Activated naive CD8-positive, alpha-beta T cell treated with anti-CD3 and anti-CD28 coated beads for 36 hours (primary cell): Measurements from ENCODE around the gene CES2. TPM values are rescaled to one million over a fixed set of nuclear protein-coding genes. Genes with fewer than 3 reads are reported as not detected.
"Not testable (repeated sequence)": the region's sequence is repeated elsewhere in the genome, so short reads cannot be mapped to it uniquely, and the experiment has no call there.

Experiments
- DNase-seq: peaks from one replicate; pipeline ENCODE4 v3.0.0; 2021
- H3K27ac Mint-ChIP-seq: one replicate; pipeline ENCODE4 v1.8.0; 2022; ENCODE audit warnings: mild to moderate bottlenecking, moderate library complexity, mixed read lengths
- H3K27me3 Mint-ChIP-seq: one replicate; pipeline ENCODE4 v1.8.0; 2022; ENCODE audit warnings: mild to moderate bottlenecking, mixed read lengths
- H3K36me3 Mint-ChIP-seq: one replicate; pipeline ENCODE4 v1.8.0; 2021; ENCODE audit warnings: mild to moderate bottlenecking, mixed read lengths
- H3K4me1 Mint-ChIP-seq: one replicate; pipeline ENCODE4 v1.8.0; 2021; ENCODE audit warnings: mixed read lengths
- H3K4me3 Mint-ChIP-seq: one replicate; pipeline ENCODE4 v1.8.0; 2022; ENCODE audit warnings: mild to moderate bottlenecking, moderate library complexity, mixed read lengths
- H3K9me3 Mint-ChIP-seq: one replicate; pipeline ENCODE4 v1.8.0; 2022; ENCODE audit warnings: mixed read lengths
- total RNA-seq, 2 experiments: library from RNA; stranded (reverse); gene quantifications; one replicate each; pipeline ENCODE4 v1.2.3, GENCODE V29; 2021

CES2 gene
- total RNA-seq, 2 experiments from 2014 or later = 23.3 to 24.9 TPM

DNA sequence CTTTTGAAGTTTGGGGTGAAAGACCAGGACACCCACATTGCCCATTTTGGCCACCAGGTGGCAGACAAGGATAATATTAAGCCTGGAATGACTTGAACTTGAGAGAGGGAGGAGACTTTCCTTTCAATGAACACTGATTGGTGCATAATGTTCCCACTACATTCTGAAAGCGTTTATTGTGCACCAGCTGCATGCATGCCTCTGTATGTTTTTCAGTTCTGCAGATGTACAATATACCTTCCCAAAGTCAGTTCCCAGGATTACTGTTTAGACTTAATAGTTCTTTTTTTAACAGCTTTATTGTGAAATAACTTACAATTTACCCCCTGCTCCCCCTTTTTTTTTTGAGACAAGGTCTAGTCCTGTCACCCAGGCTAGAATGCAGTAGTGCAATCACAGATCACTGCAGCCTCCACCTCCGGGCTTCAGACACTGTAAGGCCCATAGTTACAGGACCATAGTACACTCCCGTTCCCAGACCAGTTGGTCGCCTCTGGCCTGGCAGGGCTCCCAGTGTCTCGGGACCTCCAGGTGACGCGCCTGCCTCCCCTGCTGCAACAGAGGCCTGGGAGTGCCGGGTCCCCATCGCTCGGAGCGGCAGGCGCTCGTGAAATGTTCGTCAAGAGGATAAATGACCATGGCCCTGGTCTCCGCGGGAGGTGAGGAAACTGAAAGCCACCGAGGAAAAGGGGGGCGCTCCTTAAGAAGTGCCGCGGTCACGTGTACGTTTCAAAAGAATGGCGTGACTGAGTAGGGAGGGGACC, 12.2 kb downstream of the CES2 start:
- H3K9me3 Mint-ChIP-seq = no peaks in the 10 kb centered on the region
- H3K4me3 Mint-ChIP-seq = peak overlapping the region; percentile 83
- H3K27ac Mint-ChIP-seq = no peak overlapping the region
- H3K27me3 Mint-ChIP-seq = peaks cover 40% of the 10 kb centered on the region
- peaks cover 3% of the 10 kb centered on the region for H3K36me3 Mint-ChIP-seq
- H3K4me1 Mint-ChIP-seq = peaks cover 20% of the 10 kb centered on the region
- peak; percentile 81 for DNase-seq

DNA sequence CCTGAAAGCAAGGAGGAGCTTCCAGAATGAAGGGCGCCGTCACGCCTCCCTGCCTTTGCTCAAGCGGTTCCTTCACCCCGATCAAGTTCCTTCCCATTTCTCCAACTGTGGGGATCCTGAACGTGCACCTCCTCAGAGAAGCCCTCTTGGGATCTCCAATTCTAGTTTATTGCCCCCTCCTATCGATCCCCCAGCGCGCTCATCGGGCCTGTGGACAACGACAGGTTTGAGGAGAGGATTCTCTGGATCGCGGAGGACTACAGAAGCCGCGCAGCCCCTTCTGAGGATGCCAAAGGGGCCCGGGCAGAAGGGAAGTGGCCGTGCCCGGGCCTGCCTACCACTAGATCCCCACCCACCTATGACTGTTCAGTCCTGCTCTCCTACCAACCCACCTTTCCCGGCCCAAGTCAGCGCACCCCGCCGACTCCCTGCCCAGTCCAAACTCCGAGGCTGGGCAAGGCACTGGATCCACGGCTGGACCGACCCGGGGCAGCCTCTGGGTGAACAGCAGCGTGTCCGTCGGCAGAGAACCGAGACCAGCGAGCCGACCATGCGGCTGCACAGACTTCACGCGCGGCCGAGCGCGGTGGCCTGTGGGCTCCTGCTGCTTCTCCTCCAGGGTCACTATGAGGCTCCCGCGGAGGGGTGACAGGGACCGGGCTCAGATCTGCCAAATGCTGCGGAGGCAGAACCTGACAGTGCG, 13.0 kb downstream of the CES2 start:
- peaks cover 41% of the 10 kb centered on the region for H3K27me3 Mint-ChIP-seq
- DNase-seq = no peak

DNA sequence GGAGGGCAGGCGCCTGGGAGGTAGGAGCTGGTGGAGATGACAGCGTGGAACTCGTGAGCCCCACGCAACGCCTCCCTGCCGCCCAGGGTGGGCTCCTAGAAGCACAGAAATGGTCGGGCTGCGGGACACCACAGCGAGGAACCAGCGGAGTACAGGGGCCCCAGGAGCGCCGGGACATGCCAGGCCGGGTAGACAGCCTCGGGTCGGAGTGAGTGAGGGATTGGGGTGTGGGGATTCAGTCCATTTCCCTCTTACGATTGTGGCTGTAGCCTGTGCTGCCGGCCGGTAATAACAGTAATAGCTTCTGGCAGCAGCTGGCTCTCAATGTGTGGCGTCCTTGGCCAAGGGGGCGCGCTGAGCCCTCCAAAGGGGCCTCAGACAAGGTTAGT, 13.5 kb downstream of the CES2 start:
- no peaks in the 10 kb centered on the region for H3K9me3 Mint-ChIP-seq
- no peaks in the 10 kb centered on the region for H3K36me3 Mint-ChIP-seq
- H3K27ac Mint-ChIP-seq = no peak overlapping the region
- DNase-seq = no peak
- H3K4me3 Mint-ChIP-seq = peak overlapping the region; percentile 83
- H3K27me3 Mint-ChIP-seq = peaks cover 46% of the 10 kb centered on the region
- peaks cover 20% of the 10 kb centered on the region for H3K4me1 Mint-ChIP-seq

More for the DNA sequence above, 13.0 kb downstream of the CES2 start:
- Mint-ChIP-seq H3K4me3 (peak overlapping the region; percentile 83), H3K4me1 (peaks cover 20% of the 10 kb centered on the region), H3K27ac (no peak overlapping the region), H3K9me3 (no peaks in the 10 kb centered on the region), H3K36me3 (no peaks in the 10 kb centered on the region)

DNA sequence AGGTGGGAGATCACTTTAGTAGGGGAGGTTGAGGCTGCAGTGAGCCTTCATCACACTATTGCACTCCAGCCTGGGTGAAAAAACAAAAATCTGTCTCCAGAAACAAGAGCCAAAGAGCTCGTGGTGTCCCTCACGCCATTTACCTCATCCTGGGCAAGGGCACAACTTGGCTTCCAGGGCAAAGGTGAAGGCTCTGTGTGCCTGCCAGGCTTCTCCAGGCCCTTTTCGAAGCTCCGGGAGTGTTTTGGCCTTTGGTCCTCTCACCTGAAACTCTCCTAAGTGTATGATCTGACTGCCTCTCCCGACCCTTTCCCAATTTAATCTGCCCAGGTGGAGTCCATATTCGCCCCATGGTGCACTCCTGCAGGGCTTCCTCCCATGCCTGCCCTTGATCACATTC, 14.2 kb downstream of the CES2 start:
- Mint-ChIP-seq H3K4me3 (no peak overlapping the region), H3K4me1 (peaks cover 20% of the 10 kb centered on the region), H3K9me3 (no peaks in the 10 kb centered on the region), H3K36me3 (no peaks in the 10 kb centered on the region), H3K27ac (no peak overlapping the region), H3K27me3 (peaks cover 50% of the 10 kb centered on the region)
- no peak for DNase-seq

DNA sequence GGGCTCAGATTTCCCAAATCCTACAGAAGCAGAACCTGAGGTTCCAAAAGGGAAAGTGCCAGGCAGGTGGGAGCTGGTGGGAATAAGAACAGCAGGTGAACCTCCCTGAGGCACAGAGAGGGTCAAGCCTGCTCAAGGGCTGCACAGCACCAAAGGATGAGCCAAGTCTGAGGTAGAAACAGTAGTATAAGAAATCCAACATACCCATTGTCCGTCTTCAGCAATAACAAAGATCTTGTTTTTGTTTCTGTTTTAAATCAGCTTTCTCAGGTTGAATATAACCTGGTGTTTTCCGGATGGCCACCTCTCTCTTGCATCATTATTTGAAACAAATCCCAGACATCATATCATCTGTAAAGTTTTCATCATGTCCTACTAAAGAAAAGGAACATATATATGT, 15.1 kb downstream of the CES2 start:
- peaks cover 20% of the 10 kb centered on the region for H3K4me1 Mint-ChIP-seq
- no peak overlapping the region for H3K27ac Mint-ChIP-seq
- H3K36me3 Mint-ChIP-seq = no peaks in the 10 kb centered on the region
- no peak overlapping the region for H3K4me3 Mint-ChIP-seq
- H3K27me3 Mint-ChIP-seq = peaks cover 53% of the 10 kb centered on the region
- no peak for DNase-seq
- no peaks in the 10 kb centered on the region for H3K9me3 Mint-ChIP-seq

DNA sequence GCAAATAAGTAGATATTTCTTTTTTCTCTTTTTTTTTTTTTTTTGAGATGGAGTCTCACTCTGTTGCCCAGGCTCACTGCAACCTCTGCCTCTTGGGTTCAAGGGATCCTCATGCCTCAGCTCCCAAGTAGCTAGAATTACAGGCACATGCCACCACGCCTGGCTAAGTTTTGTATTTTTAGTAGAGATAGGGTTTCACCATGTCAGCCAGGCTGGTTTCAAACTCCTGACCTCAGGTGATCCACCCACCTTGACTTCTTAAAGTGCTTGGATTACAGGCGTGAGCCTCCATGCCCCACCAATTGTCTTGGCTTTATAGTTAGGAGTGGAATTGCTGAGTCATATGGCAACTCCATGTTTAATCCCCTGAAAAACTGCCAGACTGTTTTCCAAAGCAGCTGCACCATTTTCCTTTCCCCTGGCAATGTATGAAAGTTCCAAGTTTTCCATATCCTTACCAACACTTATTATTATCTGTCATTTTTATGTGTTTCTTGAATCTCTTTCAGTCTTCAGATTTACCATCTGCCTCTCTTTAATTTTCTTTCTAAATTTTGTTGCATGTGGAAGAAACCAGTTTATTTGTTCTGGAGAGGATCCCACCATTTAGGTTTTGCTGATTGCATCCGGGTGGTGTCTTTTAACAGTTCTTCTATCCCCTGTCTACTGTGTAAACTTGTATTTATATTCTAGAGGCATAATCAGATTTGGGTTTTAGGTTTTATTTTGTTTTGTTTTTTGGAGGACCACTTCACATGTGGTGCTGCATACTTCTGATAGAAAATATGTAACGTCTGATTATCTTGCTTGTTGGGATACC, 15.9 kb downstream of the CES2 start:
- Mint-ChIP-seq H3K9me3 (no peaks in the 10 kb centered on the region), H3K27me3 (peaks cover 57% of the 10 kb centered on the region), H3K36me3 (no peaks in the 10 kb centered on the region), H3K4me3 (no peak overlapping the region), H3K27ac (no peak overlapping the region), H3K4me1 (peaks cover 20% of the 10 kb centered on the region)
- DNase-seq = no peak

DNA sequence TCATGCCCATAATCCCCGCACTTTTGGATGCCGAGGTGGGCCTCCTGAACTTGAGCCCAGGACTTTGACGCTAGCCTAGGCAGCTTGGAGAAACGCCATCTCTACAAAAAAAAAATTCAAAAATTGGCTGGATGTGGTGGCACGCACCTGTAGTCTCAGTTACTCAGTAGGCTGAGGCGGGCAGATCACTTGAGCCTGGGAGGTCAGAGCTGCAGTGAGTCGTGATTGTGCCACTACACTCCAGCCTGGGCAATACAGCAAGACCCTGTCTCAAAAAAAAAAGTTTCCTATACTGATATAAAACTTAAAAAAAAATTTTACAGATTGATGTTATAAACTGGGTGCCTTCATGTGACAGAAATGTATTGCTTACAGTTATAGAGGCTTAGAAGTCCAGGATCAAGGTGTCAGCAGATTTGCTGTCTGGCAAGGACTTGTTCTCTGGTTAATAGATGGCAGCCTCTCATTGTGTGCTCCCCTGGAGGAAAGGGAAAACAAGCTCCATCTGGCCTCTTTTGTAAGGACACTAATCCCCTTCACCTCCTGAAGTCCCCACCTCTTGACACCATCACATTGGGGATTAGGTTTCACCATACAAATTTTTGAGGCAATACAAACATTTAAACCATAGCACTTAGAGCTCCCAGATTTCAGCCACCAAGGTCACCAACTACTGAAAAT, 17.3 kb downstream of the CES2 start:
- Mint-ChIP-seq H3K9me3 (no peaks in the 10 kb centered on the region), H3K4me1 (peaks cover 18% of the 10 kb centered on the region), H3K27ac (no peak overlapping the region), H3K27me3 (peaks cover 57% of the 10 kb centered on the region), H3K4me3 (no peak overlapping the region), H3K36me3 (no peaks in the 10 kb centered on the region)
- DNase-seq = no peak

DNA sequence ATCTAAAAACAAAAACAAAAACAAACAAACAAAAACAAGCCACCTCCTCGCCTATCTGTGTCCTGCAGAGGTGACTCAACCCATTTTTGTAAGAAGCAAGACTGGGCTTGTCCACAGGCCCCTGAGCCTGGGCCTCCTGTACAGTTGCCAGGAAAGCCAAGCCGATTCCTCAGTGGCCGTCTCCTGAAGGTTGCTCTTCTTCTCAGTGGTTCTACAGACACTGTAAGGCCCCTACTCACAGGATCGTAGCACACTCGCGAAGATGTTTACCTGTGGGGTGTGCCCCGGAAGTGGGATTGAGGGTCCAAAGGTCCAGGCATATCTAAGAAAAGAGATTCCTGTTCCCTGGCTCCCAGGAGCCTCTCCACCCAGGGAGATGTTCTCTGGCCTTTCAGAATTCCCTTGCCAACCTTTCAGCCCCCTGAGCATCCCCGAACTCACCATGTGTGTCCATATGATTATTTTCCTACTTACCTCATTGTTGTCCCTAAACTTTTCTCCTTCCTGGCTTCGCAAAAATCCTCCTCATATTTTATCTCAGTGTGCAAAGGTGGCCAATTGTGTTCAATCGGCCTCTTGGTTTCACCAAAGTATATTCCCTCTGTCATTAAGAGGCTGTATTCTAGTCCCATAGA, 18.3 kb downstream of the CES2 start:
- no peak for DNase-seq
- H3K4me1 Mint-ChIP-seq = peaks cover 12% of the 10 kb centered on the region
- H3K36me3 Mint-ChIP-seq = no peaks in the 10 kb centered on the region
- H3K4me3 Mint-ChIP-seq = no peak overlapping the region
- no peak overlapping the region for H3K27ac Mint-ChIP-seq
- H3K27me3 Mint-ChIP-seq = peaks cover 50% of the 10 kb centered on the region
- no peaks in the 10 kb centered on the region for H3K9me3 Mint-ChIP-seq

DNA sequence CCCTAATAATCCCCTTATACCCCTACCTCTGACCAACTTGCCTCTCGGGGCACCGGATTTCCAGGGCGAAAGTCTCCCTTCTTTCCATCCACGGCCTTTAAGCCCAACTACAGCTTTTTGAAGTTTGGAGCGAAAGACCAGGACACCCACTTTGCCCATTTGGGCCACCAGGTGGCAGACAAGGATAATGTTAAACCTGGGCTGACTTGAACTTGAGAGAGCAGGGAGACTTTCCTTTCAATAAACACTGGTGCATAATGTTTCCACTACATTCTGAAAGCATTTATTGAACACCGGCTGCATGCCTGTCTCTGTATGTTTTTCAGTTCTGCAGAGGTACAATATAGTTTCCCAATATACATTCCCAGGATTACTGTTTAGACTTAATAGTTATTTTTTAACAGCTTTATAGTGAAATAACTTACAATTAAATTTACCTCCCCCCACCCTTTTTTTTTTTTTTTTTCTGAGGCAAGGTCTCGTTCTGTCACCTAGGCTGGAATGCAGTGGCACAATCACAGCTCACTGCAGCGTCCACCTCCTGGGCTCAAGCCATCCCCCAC, 18.9 kb downstream of the CES2 start:
- H3K27ac Mint-ChIP-seq = no peak overlapping the region
- H3K4me3 Mint-ChIP-seq = no peak overlapping the region
- H3K27me3 Mint-ChIP-seq = peaks cover 44% of the 10 kb centered on the region

DNA sequence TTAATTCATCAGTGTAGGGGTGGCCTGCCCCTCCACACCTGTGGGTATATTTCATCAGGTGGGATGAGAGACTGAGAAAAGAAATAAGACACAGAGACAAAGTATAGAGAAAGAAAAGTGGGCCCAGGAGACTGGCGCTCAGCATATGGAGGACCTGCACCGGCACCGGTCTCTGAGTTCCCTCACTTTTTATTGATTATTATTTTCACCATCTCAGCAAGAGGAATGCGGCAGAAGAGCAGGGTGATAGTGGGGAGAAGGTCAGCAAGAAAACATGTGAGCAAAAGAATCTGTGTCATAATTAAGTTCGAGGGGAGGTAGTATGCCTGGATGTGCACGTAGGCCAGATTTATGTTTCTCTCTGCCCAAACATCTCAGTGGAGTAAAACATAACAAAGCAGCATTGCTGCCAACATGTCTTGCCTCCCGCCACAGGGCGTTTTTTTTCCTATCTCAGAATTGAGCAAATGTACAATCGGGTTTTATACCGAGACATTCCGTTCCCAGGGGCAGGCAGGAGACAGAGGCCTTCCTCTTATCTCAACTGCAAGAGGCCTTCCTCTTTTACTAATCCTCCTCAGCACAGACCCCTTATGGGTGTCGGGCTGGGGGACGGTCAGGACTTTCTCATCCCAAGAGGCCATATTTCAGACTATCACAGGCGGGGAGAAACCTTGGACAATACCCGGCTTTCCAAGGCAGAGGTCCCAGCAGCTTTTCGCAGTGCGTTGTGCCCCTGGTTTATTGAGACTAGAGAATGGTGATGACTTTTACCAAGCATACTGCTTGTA, 20.2 kb downstream of the CES2 start:
- H3K4me1 Mint-ChIP-seq, H3K9me3 Mint-ChIP-seq, H3K27ac Mint-ChIP-seq, DNase-seq, H3K36me3 Mint-ChIP-seq, H3K4me3 Mint-ChIP-seq: not testable (repeated sequence)
- peaks cover 30% of the 10 kb centered on the region for H3K27me3 Mint-ChIP-seq

More for the DNA sequence above, 18.9 kb downstream of the CES2 start:
- H3K9me3 Mint-ChIP-seq = no peaks in the 10 kb centered on the region
- no peaks in the 10 kb centered on the region for H3K36me3 Mint-ChIP-seq
- DNase-seq = peak; percentile 72
- peaks cover 14% of the 10 kb centered on the region for H3K4me1 Mint-ChIP-seq

DNA sequence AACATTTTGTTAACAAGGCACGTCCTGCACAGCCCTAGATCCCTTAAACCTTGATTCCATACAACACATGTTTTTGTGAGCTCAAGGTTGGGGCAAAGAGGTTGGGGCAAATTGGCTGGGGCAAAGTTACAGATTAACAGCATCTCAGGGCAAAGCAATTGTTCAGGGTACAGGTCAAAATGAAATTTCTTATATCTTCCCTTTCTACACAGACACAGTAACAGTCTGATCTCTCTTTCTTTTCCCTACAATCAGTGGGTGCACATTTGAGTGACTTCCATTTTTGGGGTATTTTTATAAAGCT, 20.8 kb downstream of the CES2 start:
- H3K27me3 Mint-ChIP-seq = peaks cover 27% of the 10 kb centered on the region
- not testable (repeated sequence) for H3K27ac Mint-ChIP-seq, H3K36me3 Mint-ChIP-seq, H3K4me3 Mint-ChIP-seq, DNase-seq, H3K4me1 Mint-ChIP-seq, H3K9me3 Mint-ChIP-seq

DNA sequence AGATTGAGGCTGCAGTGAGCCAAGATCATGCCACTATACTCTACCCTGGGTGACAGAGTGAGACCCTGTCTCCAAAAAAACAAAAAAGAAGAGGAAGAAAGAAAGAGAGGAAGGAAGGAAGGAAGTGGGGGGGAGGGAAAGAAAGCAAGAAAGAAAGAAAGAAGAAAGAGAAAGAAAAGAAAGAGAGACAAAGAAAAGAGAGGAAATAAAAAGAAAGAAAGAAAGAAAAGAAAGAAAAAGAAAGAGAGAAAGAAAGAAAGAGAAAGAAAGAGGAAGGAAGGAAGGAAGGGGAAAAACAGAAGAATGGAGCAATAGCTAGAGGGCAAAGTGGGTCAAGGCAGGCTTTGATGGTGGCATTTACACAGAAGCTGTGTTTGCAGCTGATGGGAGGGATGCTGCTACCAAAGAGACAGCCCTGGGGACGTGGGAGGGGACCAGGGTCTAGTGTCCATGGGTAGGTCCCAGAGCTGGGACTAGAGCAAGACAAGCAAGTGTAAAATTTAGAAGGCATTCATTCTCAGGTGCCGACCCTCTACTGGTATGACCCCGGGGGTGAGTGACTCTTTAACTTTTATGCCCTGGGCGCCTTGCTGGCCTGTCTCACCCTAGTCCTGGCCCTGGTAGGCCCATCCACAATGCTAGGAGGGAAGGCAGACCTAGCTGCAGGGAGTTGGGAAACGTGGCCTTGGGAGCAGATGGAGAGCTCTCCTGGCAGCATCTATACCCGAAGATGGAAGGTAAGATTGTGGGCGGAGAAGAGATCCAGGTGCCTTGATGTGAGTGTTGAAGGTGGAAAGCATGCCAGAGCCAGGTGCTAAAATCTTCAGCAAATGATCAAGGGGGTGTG, 23.8 kb downstream of the CES2 start:
- H3K9me3 Mint-ChIP-seq = no peaks in the 10 kb centered on the region
- H3K4me3 Mint-ChIP-seq = no peak overlapping the region
- H3K4me1 Mint-ChIP-seq = peaks cover 10% of the 10 kb centered on the region
- H3K27me3 Mint-ChIP-seq = peaks cover 8% of the 10 kb centered on the region
- no peak overlapping the region for H3K27ac Mint-ChIP-seq
- H3K36me3 Mint-ChIP-seq = no peaks in the 10 kb centered on the region
- DNase-seq = no peak

DNA sequence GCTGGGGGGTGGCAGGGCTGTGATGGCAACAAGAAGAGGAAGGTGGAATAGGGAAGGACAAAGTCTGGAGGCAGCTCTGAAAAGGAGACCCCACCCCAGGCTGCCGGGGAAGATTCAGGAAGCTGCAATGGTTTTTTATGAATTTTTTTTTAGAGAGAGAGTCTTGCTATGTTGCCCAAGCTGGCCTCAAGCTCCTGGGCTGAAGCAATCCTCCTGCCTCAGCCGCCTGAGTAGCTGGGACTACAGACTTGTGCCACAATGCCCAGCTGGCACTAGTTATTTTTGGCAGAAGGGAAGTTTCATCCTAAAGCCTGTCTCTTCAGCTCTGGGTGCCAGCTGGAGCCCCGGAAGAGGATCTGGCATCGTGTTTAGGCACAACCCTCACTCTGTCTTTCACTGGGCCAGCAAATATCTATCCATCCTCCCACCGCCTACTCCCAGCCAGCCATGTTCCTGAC, 24.4 kb downstream of the CES2 start:
- H3K4me3 Mint-ChIP-seq = no peak overlapping the region
- H3K4me1 Mint-ChIP-seq = peaks cover 10% of the 10 kb centered on the region

More for the DNA sequence above, 24.4 kb downstream of the CES2 start:
- no peak for DNase-seq
- Mint-ChIP-seq H3K27me3 (peaks cover 9% of the 10 kb centered on the region), H3K36me3 (no peaks in the 10 kb centered on the region), H3K9me3 (no peaks in the 10 kb centered on the region), H3K27ac (no peak overlapping the region)
